ENCODE measurements around the gene ENTPD3. TPM values are rescaled to one million over a fixed set of nuclear protein-coding genes. Genes with fewer than 3 reads are reported as not detected.

Gene ENTPD3
- total RNA-seq, 1 experiment from 2014 or later, result 0.50 TPM

GRCh38 chr3:40381904-40382616 is 4.9 kb upstream of the ENTPD3 start:
- Mint-ChIP-seq H3K9me3 (peaks cover 9% of the 10 kb centered on the region), H3K36me3 (no peaks in the 10 kb centered on the region), H3K4me3 (no peak overlapping the region), H3K4me1 (peaks cover 7% of the 10 kb centered on the region), H3K27ac (no peak overlapping the region), H3K27me3 (ENCODE audit: low read depth) (peaks cover 20% of the 10 kb centered on the region)
- CTCF ChIA-PET, result no interaction called here
- ATAC-seq (no peak), DNase-seq (ENCODE audit: low spot score) (no peak)
- TF ChIP-seq ZBTB43 (CRISPR knock-in tag; IDR thresholded peaks at IDR 0.05) (no peak), SP1 (CRISPR knock-in tag; conservative IDR thresholded peaks at IDR 0.05) (no peak), IRF2 (CRISPR knock-in tag; IDR thresholded peaks at IDR 0.05; ENCODE audit: borderline replicate concordance, low read depth) (no peak), USF1 (CRISPR knock-in tag; IDR thresholded peaks at IDR 0.05) (no peak), ZNF121 (CRISPR knock-in tag; IDR thresholded peaks at IDR 0.05) (no peak), GABPB1 (CRISPR knock-in tag; IDR thresholded peaks at IDR 0.05) (no peak), NR2C2 (CRISPR knock-in tag; IDR thresholded peaks at IDR 0.05) (no peak)
- POLR2A ChIA-PET, result no interaction called here

GRCh38 chr3:40382617-40382979 is 4.4 kb upstream of the ENTPD3 start:
- ChIA-PET CTCF (no interaction called here), POLR2A (no interaction called here)
- Mint-ChIP-seq H3K36me3 (no peaks in the 10 kb centered on the region), H3K9me3 (peaks cover 8% of the 10 kb centered on the region), H3K27ac (no peak overlapping the region), H3K4me3 (no peak overlapping the region), H3K4me1 (peaks cover 9% of the 10 kb centered on the region), H3K27me3 (ENCODE audit: low read depth) (peaks cover 25% of the 10 kb centered on the region)
- ATAC-seq (no peak), DNase-seq (ENCODE audit: low spot score) (no peak)
- TF ChIP-seq ZNF281 (CRISPR knock-in tag; IDR thresholded peaks at IDR 0.05), result no peak
- no peak for TF ChIP-seq AFF4 (CRISPR knock-in tag; IDR thresholded peaks at IDR 0.05; ENCODE audit: borderline replicate concordance)
- TF ChIP-seq FOXP4 (CRISPR knock-in tag; IDR thresholded peaks at IDR 0.05), result no peak
- TF ChIP-seq FOXJ3 (CRISPR knock-in tag; IDR thresholded peaks at IDR 0.05; ENCODE audit: borderline replicate concordance), result no peak
- TF ChIP-seq E2F5 (CRISPR knock-in tag; IDR thresholded peaks at IDR 0.05), result no peak
- no peak for TF ChIP-seq ZNF423 (CRISPR knock-in tag; IDR thresholded peaks at IDR 0.05)
- TF ChIP-seq SMAD4 (CRISPR knock-in tag; IDR thresholded peaks at IDR 0.05), result no peak
- TF ChIP-seq ZNF532 (CRISPR knock-in tag; IDR thresholded peaks at IDR 0.05; ENCODE audit: borderline replicate concordance), result no peak
- no peak for TF ChIP-seq MXD4 (CRISPR knock-in tag; IDR thresholded peaks at IDR 0.05; ENCODE audit: borderline replicate concordance)
- TF ChIP-seq SP1 (CRISPR knock-in tag; conservative IDR thresholded peaks at IDR 0.05), result no peak
- no peak for TF ChIP-seq NFATC4 (CRISPR knock-in tag; IDR thresholded peaks at IDR 0.05)
- no peak for TF ChIP-seq IRF1 (CRISPR knock-in tag; IDR thresholded peaks at IDR 0.05)

Data from WTC11 (cell line).